LNCAP (cell line): ENCODE data around the gene NEDD4.

Source experiments
- CTCF ChIP-seq: fragments of 450-650 bp; IDR thresholded peaks from 2 replicates; pipeline ENCODE4 v1.5.1; 2017; ENCODE audit warnings: mild to moderate bottlenecking

NEDD4 gene

GRCh38 chr15:55907797-55908196 lies 85.6 kb downstream of the NEDD4 start:
- no peak for TF ChIP-seq CTCF

- no peak for TF ChIP-seq CTCF
Observed at GRCh38 chr15:55902981-55903380, 90.4 kb downstream of the NEDD4 start.

GRCh38 chr15:55900019-55900418 lies 93.4 kb downstream of the NEDD4 start:
- no peak for TF ChIP-seq CTCF

- no peak for TF ChIP-seq CTCF
Observed at GRCh38 chr15:55899537-55899936, 93.9 kb downstream of the NEDD4 start.

GRCh38 chr15:55897560-55898336 lies 95.7 kb downstream of the NEDD4 start:
- peak; percentile 96 for TF ChIP-seq CTCF

GRCh38 chr15:55894399-55894965 lies 98.9 kb downstream of the NEDD4 start:
- no peak for TF ChIP-seq CTCF

- no peak for TF ChIP-seq CTCF
Observed at GRCh38 chr15:55893852-55894251, 99.6 kb downstream of the NEDD4 start.
